H1 (cell line): ENCODE results near the gene PPP4R3A. TPM values are rescaled to one million over a fixed set of nuclear protein-coding genes. Genes with fewer than 3 reads are reported as not detected.

ENCODE experiments used
- CTCF ChIA-PET: fragments of 300-600 bp; sonication (Branson Sonifier 250); formaldehyde crosslinking; loops from one replicate; lab custom pipeline; 2021; ENCODE audit not compliant: partially characterized antibody; lab: Charles Lee
- POLR2A ChIA-PET: fragments of 300-600 bp; sonication (Branson Sonifier 250); formaldehyde crosslinking; loops from one replicate; lab custom pipeline; 2021; ENCODE audit warnings: inconsistent platforms; ENCODE audit not compliant: partially characterized antibody; lab: Charles Lee
- DNase-seq, 2 experiments: peaks; one replicate each; pipeline versions ENCODE4 v3.0.0 to v3.0.0-alpha.2; 2010 to 2022; ENCODE audit warnings: low spot score in 2 of 2, low read depth in 1 of 2, mixed read lengths in 1 of 2
- FAIRE-seq: peaks from 2 replicates; lab custom pipeline; 2011; peaks lifted over from hg19 to GRCh38; lab: Jason Lieb, UNC
- H2AFZ ChIP-seq: 2 replicates; pipeline ENCODE4 v1.8.1; 2012; ENCODE audit warnings: low read length, inconsistent platforms
- H2AK5ac ChIP-seq: 2 replicates; pipeline ENCODE4 v1.6.1; 2013; ENCODE audit warnings: low read depth, low read length
- H2BK120ac ChIP-seq: replicated peaks from 2 replicates; pipeline ENCODE3; 2013; ENCODE audit warnings: low read depth, low read length, inconsistent platforms
- H2BK12ac ChIP-seq: 2 replicates; pipeline ENCODE4 v1.6.1; 2013; ENCODE audit warnings: low read depth, low read length
- H2BK15ac ChIP-seq: 2 replicates; pipeline ENCODE4 v1.6.1; 2013; ENCODE audit warnings: low read length
- H2BK20ac ChIP-seq: 2 replicates; pipeline ENCODE4 v1.6.1; 2013; ENCODE audit warnings: low read length
- H2BK5ac ChIP-seq: 2 replicates; pipeline ENCODE4 v1.6.1; 2013; ENCODE audit warnings: low read depth, low read length
- H3K14ac ChIP-seq: 2 replicates; pipeline ENCODE4 v1.6.1; 2013; ENCODE audit warnings: inconsistent platforms; ENCODE audit not compliant: insufficient read length
- H3K18ac ChIP-seq: 2 replicates; pipeline ENCODE4 v1.6.1; 2013; ENCODE audit warnings: low read length; ENCODE audit errors: extremely low read depth
- H3K23ac ChIP-seq: 2 replicates; pipeline ENCODE4 v1.6.1; 2013; ENCODE audit warnings: inconsistent platforms; ENCODE audit not compliant: insufficient read length
- H3K23me2 ChIP-seq: 2 replicates; pipeline ENCODE4 v1.6.1; 2013; ENCODE audit warnings: low read depth, low read length
- H3K27ac ChIP-seq: 2 replicates; pipeline ENCODE4 v1.6.1; 2011; ENCODE audit warnings: low read depth, low read length, inconsistent platforms
- H3K27me3 ChIP-seq, 4 experiments: replicated peaks in 1 of 4; 1 replicate in 1 of 4; 2 replicates in 3 of 4; pipeline versions ENCODE4 v1.6.1 to v1.8.1; 2011 to 2013; ENCODE audit warnings: low read length in 3 of 4, mild to moderate bottlenecking in 3 of 4, inconsistent platforms in 2 of 4, mixed read lengths in 2 of 4, moderate library complexity in 1 of 4; ENCODE audit not compliant: control insufficient read depth in 3 of 4, insufficient read depth in 3 of 4; ENCODE audit errors: extremely low read depth in 1 of 4
- H3K36me3 ChIP-seq, 4 experiments: 2 replicates each; pipeline versions ENCODE4 v1.6.1 to v1.8.1; 2011 to 2013; ENCODE audit warnings: mild to moderate bottlenecking in 4 of 4, low read length in 3 of 4, moderate library complexity in 2 of 4, control low read depth in 1 of 4, inconsistent platforms in 1 of 4; ENCODE audit not compliant: insufficient read depth in 4 of 4, control insufficient read depth in 2 of 4
- H3K4ac ChIP-seq: replicated peaks from 2 replicates; pipeline ENCODE3; 2013; ENCODE audit warnings: low read length, low read depth, mixed read lengths, inconsistent platforms; ENCODE audit not compliant: insufficient read length
- H3K4me1 ChIP-seq, 4 experiments: replicated peaks in 1 of 4; 1 replicate in 1 of 4; 2 replicates in 3 of 4; pipeline versions ENCODE4 v1.6.1 to v1.8.1; 2011 to 2013; ENCODE audit warnings: low read length in 3 of 4, inconsistent platforms in 2 of 4, mixed read lengths in 1 of 4; ENCODE audit not compliant: insufficient read depth in 4 of 4, control insufficient read depth in 3 of 4
- H3K4me2 ChIP-seq, 2 experiments: 2 replicates each; pipeline versions ENCODE4 v1.6.1 to v1.8.1; 2011 to 2013; ENCODE audit warnings: low read depth in 2 of 2, low read length in 2 of 2, control low read depth in 1 of 2, inconsistent platforms in 1 of 2, mild to moderate bottlenecking in 1 of 2; ENCODE audit not compliant: insufficient read depth in 1 of 2
- H3K4me3 ChIP-seq, 4 experiments: fragments of 200-600, 300-600 bp in 1 of 4; sonication (generic), shearing (Covaris generic), sonication (Bioruptor Twin) in 1 of 4; 2 replicates each; pipeline versions ENCODE4 v1.5.1 to v1.8.1; 2011 to 2016; ENCODE audit warnings: low read length in 4 of 4, low read depth in 3 of 4, control low read depth in 2 of 4, inconsistent platforms in 2 of 4, mild to moderate bottlenecking in 2 of 4, mixed read lengths in 1 of 4, moderate library complexity in 1 of 4; ENCODE audit not compliant: insufficient read depth in 2 of 4; ENCODE audit errors: extremely low read depth in 1 of 4
- H3K56ac ChIP-seq: replicated peaks from 2 replicates; pipeline ENCODE3; 2013; ENCODE audit warnings: low read depth, mild to moderate bottlenecking, mixed read lengths, low read length, inconsistent platforms; ENCODE audit not compliant: insufficient read length
- H3K79me1 ChIP-seq: 2 replicates; pipeline ENCODE4 v1.6.1; 2013; ENCODE audit warnings: low read depth, low read length, control low read depth
- H3K79me2 ChIP-seq, 2 experiments: 2 replicates each; pipeline versions ENCODE4 v1.6.1 to v1.8.1; 2012 to 2013; ENCODE audit warnings: low read length in 2 of 2, mild to moderate bottlenecking in 2 of 2, inconsistent platforms in 1 of 2; ENCODE audit not compliant: insufficient read depth in 2 of 2, control insufficient read depth in 1 of 2
- H3K9ac ChIP-seq, 4 experiments: replicated peaks in 1 of 4; 1 replicate in 1 of 4; 2 replicates in 3 of 4; pipeline versions ENCODE4 v1.6.1 to v1.8.1; 2011 to 2013; ENCODE audit warnings: low read depth in 3 of 4, low read length in 3 of 4, control low read depth in 2 of 4, mild to moderate bottlenecking in 2 of 4, moderate library complexity in 2 of 4, inconsistent platforms in 1 of 4; ENCODE audit errors: extremely low read depth in 1 of 4
- H3K9me3 ChIP-seq, 2 experiments: 2 replicates each; pipeline versions ENCODE4 v1.6.1 to v1.8.1; 2012 to 2013; ENCODE audit warnings: mild to moderate bottlenecking in 2 of 2, moderate library complexity in 2 of 2, control low read depth in 1 of 2, inconsistent platforms in 1 of 2, low read depth in 1 of 2, low read length in 1 of 2, mixed read lengths in 1 of 2; ENCODE audit not compliant: insufficient read depth in 2 of 2
- H4K20me1 ChIP-seq, 2 experiments: replicated peaks in 1 of 2; 2 replicates each; pipeline versions ENCODE3 to v1.8.1; 2011 to 2013; ENCODE audit warnings: inconsistent platforms in 2 of 2, low read length in 2 of 2, mild to moderate bottlenecking in 1 of 2; ENCODE audit not compliant: insufficient read depth in 2 of 2, control insufficient read depth in 1 of 2
- H4K5ac ChIP-seq: 2 replicates; pipeline ENCODE4 v1.6.1; 2013; ENCODE audit warnings: low read length, low read depth, mixed read lengths, inconsistent platforms; ENCODE audit not compliant: insufficient read length
- H4K8ac ChIP-seq: 2 replicates; pipeline ENCODE4 v1.8.0; 2013; ENCODE audit warnings: mild to moderate bottlenecking, moderate library complexity, low read length, inconsistent platforms; ENCODE audit not compliant: insufficient read depth; ENCODE audit errors: extremely low read depth
- H4K91ac ChIP-seq: replicated peaks from 2 replicates; pipeline ENCODE3; 2013; ENCODE audit warnings: low read length, mixed read lengths, inconsistent platforms; ENCODE audit not compliant: insufficient read length
- BRCA1 ChIP-seq: IDR thresholded peaks from 2 replicates; pipeline ENCODE4 v1.6.1; 2012; ENCODE audit warnings: low read depth, low read length, improper control_type of control experiment
- CREB1 ChIP-seq: IDR thresholded peaks from 2 replicates; pipeline ENCODE4 v1.6.1; 2012; ENCODE audit warnings: inconsistent platforms
- CTCF ChIP-seq, 3 experiments: IDR thresholded peaks; 1 replicate in 2 of 3; 2 replicates in 1 of 3; pipeline versions ENCODE4 v1.5.1 to v1.6.1; 2011; ENCODE audit warnings: low read length in 3 of 3, mild to moderate bottlenecking in 3 of 3, inconsistent platforms in 2 of 3, low read depth in 1 of 3, moderate library complexity in 1 of 3; ENCODE audit not compliant: insufficient read depth in 1 of 3; ENCODE audit errors: control extremely low read depth in 1 of 3
- RFX5 ChIP-seq: IDR thresholded peaks from 2 replicates; pipeline ENCODE4 v1.6.1; 2011; ENCODE audit warnings: low read depth, low read length, improper control_type of control experiment, borderline replicate concordance
- RXRA ChIP-seq: IDR thresholded peaks from 2 replicates; pipeline ENCODE4 v1.6.1; 2011; ENCODE audit warnings: low read depth, mild to moderate bottlenecking, low read length, moderate library complexity; ENCODE audit not compliant: insufficient read depth
- SP4 ChIP-seq: IDR thresholded peaks from 2 replicates; pipeline ENCODE4 v1.6.1; 2012; ENCODE audit warnings: low read length, inconsistent platforms
- TAF7 ChIP-seq: optimal IDR thresholded peaks from 2 replicates; pipeline ENCODE3; 2011; ENCODE audit warnings: low read depth, mild to moderate bottlenecking, inconsistent platforms, low read length, moderate library complexity, borderline replicate concordance
- TBP ChIP-seq: IDR thresholded peaks from 2 replicates; pipeline ENCODE4 v1.6.1; 2011; ENCODE audit warnings: low read depth, low read length, improper control_type of control experiment
- TCF12 ChIP-seq: IDR thresholded peaks from 2 replicates; pipeline ENCODE4 v1.6.1; 2011; ENCODE audit warnings: low read depth, mild to moderate bottlenecking, low read length
- TEAD4 ChIP-seq: IDR thresholded peaks from 2 replicates; pipeline ENCODE4 v1.6.1; 2012; ENCODE audit warnings: low read depth, low read length, inconsistent platforms, mixed read lengths
- USF2 ChIP-seq: IDR thresholded peaks from 2 replicates; pipeline ENCODE4 v1.6.1; 2011; ENCODE audit warnings: low read length, improper control_type of control experiment
- WGBS, 2 experiments: shearing (Covaris generic) in 1 of 2; methylation state at CpG; one replicate each; pipeline versions ENCODE4 v1.1.6 to v1.1.7; 2013 to 2015; ENCODE audit warnings: low lambda C conversion rate in 2 of 2, mixed read lengths in 2 of 2, inconsistent platforms in 1 of 2, low coverage in 1 of 2, missing lambda C conversion rate in 1 of 2; ENCODE audit not compliant: insufficient replicate concordance in 2 of 2, insufficient coverage in 1 of 2, insufficient read length in 1 of 2; ENCODE audit errors: extremely low coverage in 1 of 2, missing lambda C conversion rate in 1 of 2; 5-methylcytosine and 5-hydroxymethylcytosine counted together
- polyA plus RNA-seq, 7 experiments: library from polyadenylated mRNA; depleted of rRNA in 3 of 7; stranded (reverse) in 5 of 7; unstranded in 2 of 7; fragments of >200 nt in 5 of 7; fragments of 200-250 nt in 2 of 7; gene quantifications; 1 replicate in 5 of 7; 2 replicates in 1 of 7; 4 replicates in 1 of 7; pipeline versions ENCODE4 v1.2.1 to v1.2.3, GENCODE V29; 2011 to 2013; ENCODE audit warnings: missing spikeins in 2 of 7, mixed read lengths in 2 of 7
- total RNA-seq: library from RNA; stranded (reverse); fragmentation: NEBNext Ultra II Directional; extraction: Animal tissue kit (Norgen Biotek cat#: 25700); gene quantifications from 2 replicates; pipeline ENCODE4 v1.2.1, GENCODE V29; 2021

PPP4R3A gene
- total and polyA plus RNA-seq, 2 of the 8 experiments (the other 6 are each of a cell fraction or from before 2014, with no cell fraction given): 31.7 to 122 TPM

GRCh38 chr14:91477388-91477787 lies 32.7 kb downstream of the PPP4R3A start:
- Histone ChIP-seq H2AFZ (no peak overlapping the region), H3K79me2 (peaks cover 0 to 48% of the 10 kb centered on the region in 2 experiments; a peak in 2 of 4 replicates), H3K36me3 (peaks cover 18 to 99% (median 66%) of the 10 kb centered on the region in 4 experiments)
- TF ChIP-seq SP4: no peak
- no peak for TF ChIP-seq TEAD4
- TF ChIP-seq BRCA1: no peak
- TF ChIP-seq USF2: no peak
- TF ChIP-seq TAF7: no peak
- TF ChIP-seq TCF12: no peak
- TF ChIP-seq RFX5: no peak
- no peak for TF ChIP-seq CTCF (IDR thresholded peaks at IDR 0.05; ENCODE audit: control extremely low read depth in 1 of 3, insufficient read depth in 1 of 3, low read depth in 1 of 3, low read length in 3 of 3)
- TF ChIP-seq TBP: no peak
- TF ChIP-seq RXRA: no peak
- no peak for TF ChIP-seq CREB1

More at GRCh38 chr14:91477388-91477787, 32.7 kb downstream of the PPP4R3A start:
- no peak overlapping the region for H3K14ac ChIP-seq
- H4K20me1 ChIP-seq: peaks cover 7 to 16% of the 10 kb centered on the region in 2 experiments
- no peak overlapping the region for H3K4me2 ChIP-seq
- H2AK5ac ChIP-seq: no peak overlapping the region
- no peak overlapping the region for H2BK120ac ChIP-seq
- no peak overlapping the region for H4K8ac ChIP-seq
- POLR2A ChIA-PET: interaction anchor here (0.6 to 2.1 kb wide), 3 partner anchors 9 to 68 kb away, joined by 3 to 5 read pairs (median 3); partner anchors contain the start of gene PPP4R3A
- H3K18ac ChIP-seq: no peak overlapping the region
- no peaks in the 10 kb centered on the region for H3K9me3 ChIP-seq
- H3K56ac ChIP-seq: no peak overlapping the region
- DNase-seq (no peak), FAIRE-seq (no peak)
- H2BK20ac ChIP-seq: no peak overlapping the region
- peaks cover 3% of the 10 kb centered on the region; the same call in 1 of the 2 replicates for H3K79me1 ChIP-seq
- H2BK12ac ChIP-seq: no peak overlapping the region
- no peak overlapping the region for H3K4ac ChIP-seq
- no peak overlapping the region for H3K9ac ChIP-seq
- no peak overlapping the region for H4K91ac ChIP-seq
- H3K27ac ChIP-seq: no peak overlapping the region
- H3K23ac ChIP-seq: no peak overlapping the region
- no peaks in the 10 kb centered on the region for H3K27me3 ChIP-seq
- H3K23me2 ChIP-seq: no peaks in the 10 kb centered on the region
- CTCF ChIA-PET: interaction anchor here (0.8 kb wide), 1 partner anchor 434 kb away, joined by 4 read pairs; no protein-coding TSS in a partner anchor
- H3K4me3 ChIP-seq: no peak overlapping the region
- H3K4me1 ChIP-seq: no peaks in the 10 kb centered on the region
- H2BK15ac ChIP-seq: no peak overlapping the region
- no peak overlapping the region for H4K5ac ChIP-seq
- WGBS, 2 experiments: 83% methylated on average over 3 of the region's 3 CpGs; no CpG with 5 or more reads in 1 of the 2 experiments
- no peak overlapping the region for H2BK5ac ChIP-seq
